Stimulated activated CD4-positive, alpha-beta T cell treated with anti-CD3 and anti-CD28 coated beads, Interleukin-2, amount 100 ng/mL, for 4 hours (primary cell): ENCODE measurements around the gene APBA2.
"Not testable (repeated sequence)": the region's sequence is repeated elsewhere in the genome, so short reads cannot be mapped to it uniquely, and the experiment has no call there.

Experiments used
- DNase-seq: peaks from one replicate; pipeline ENCODE4 v3.0.0-alpha.2; 2020; ENCODE audit warnings: low read depth

APBA2 gene

DNA sequence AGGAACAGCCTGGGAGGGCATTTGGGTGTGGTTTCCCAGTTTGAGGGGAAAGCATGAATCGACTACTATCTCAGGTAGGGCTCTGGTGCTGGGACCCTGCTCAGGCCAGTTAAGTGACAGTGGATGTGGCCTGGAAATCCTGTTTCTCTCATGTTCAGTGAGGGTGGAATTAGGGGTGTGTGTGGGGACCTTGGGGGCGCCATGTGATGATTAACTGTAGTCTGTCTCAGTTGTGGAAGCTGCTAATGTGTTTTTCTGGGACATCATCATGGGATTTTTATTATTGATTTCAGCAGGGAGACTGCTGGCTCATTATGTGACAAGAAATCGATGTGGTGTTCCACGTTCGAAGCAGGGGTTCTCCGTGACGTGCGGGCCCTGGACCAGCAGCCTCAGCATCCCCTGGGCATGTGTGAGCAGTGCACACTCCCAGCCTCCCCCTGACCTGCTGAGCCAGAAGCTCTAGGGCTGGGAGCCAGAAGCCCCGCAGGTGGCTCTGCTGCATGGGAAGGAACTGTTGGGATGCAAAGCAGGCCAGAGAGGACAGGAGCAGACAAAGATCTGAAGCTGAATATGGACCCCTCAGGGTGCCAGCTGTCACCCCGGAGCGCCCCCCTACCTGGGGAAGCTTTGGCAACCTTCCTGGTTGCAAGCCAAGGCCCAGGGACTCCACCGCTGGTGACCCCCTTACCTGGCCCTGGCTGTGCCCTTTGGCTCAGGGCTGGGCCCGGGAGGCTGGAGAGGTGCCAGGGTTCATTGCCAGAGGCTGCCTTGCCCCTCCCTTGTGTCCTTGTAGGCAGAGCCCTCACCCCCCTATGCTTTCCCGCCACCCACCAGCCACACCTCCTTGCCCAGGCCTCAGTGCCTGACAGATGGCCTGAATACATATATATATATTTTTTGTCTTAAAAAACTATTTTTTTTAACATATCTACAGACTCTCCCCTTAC, 149.8 kb downstream of the APBA2 start:
- DNase-seq: no peak

DNA sequence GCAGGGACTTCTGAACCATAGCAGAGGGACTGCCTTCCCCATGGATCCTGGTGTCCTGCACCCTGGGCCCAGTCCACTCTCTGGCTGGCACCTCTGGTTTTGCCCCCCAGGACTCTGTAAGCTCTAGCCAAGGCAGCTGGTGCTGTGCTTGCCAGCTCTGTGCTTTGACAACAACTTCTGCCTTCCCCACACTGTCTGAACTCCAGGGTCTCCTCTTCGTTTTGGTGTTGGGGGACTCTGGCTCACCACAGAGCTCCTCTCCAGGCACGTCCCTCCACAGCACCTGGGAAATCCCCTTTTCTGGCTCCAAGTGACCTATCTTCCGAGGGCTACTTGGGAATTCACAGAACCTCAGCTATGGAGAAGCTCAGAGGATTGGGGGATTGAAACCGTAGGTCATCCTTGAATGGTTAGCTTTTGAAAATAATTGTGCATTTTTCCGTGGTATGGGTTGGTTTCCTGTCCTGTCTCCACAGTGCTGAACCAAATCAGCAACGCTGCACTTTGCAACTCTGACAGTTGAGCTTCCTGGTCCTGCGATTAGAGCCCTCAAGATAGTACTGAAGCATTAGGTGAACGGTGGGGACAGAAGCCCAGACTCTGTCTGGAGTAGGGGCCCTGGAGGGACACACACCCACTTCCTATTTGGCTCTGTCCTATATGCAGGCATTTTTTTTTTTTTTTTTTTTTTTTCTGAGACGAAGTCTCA, 152.4 kb downstream of the APBA2 start:
- no peak for DNase-seq

DNA sequence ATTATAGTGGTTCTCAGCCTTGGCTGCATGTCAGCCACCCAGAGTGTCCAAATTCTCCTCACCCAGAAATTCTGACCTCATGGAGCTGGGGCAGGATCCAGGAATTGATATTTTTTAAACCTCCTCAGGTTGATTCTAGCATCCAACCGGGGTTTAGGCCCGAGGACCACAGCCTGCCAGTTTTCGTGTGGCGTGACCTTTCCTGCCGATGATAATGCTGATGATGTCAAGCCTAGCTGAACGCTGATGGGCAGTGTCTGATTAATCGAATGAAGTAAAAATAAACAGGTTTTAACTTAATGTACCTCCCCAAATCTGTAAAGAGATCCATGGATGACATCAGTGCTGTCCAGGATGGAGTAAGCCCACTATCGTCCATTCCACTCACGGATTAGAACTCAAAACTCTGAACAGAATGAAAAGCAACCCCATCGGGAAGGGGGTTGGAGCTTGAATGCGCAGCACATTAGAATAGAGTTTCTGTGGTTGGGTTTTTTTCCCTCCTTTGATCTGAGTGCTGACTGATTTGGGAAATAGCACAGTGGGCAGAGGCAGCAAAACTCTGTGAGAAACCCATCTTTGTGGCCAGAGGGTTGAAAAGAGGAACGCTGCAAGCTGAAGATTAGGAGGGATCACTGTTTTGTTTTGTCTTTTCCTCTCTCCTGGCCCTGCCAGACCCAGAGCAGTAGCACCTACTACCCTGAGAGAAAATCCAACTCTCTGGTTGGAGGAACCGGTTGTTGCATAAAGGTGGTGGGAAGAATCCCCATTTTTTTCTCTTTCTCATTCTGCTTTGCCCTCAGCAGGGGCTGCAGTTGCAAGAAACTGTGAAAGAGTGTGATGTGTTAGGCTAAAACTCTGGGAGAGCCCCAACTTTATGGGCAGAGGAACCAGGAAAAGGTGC, 153.9 kb downstream of the APBA2 start:
- DNase-seq: no peak

DNA sequence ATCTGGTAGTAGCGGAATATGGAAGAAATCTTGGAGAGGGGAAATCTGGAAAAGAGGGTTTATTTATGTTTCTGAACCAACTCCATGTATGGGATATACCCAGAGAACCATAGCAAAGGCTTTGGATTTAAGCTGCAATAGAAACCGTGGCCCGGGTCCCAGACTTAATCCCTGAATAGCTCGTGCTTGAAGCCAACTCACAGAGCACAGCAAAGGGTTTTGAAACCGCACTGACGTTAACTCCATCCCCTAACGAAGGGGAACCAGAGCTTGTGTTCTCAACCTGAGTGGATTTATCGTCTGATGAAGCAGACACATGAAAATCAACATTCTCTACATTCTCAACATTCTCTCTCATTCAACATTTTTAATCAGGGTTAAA, 154.6 kb downstream of the APBA2 start:
- DNase-seq: no peak

DNA sequence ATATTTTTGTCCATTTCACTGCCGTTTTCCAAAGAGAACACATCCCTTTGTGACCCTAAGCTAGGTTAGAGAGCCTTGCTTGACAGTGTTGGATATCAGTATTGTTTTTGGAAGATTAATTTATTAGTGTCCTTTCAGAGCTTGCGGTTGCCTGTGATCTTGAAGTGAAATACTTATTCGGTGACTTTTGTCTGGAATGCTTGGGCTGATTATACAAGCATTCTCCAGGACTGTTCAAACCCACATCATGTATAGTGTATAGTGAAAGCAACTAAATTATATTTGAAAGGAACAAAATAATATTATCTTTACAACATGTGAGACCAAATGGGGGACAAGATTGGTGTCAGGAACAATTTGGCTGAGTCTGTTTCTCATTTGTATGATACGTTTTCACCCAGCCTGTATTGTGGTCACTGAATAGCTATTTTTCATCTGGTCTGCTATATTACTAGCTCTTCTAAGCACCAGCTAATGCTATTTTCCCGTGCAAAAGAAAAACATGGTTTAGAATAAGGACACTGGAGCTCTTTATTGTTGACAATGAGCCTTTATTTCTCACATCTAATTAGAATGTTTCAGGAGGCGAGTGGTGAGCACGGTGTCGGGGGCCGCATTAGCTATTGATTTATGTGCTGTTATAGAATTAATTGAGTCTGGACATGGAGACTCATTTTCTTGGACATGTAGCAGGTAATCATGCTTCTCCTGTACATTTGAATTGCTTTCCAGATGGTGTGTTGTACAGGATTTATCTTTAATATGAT, 158.1 kb downstream of the APBA2 start:
- no peak for DNase-seq

DNA sequence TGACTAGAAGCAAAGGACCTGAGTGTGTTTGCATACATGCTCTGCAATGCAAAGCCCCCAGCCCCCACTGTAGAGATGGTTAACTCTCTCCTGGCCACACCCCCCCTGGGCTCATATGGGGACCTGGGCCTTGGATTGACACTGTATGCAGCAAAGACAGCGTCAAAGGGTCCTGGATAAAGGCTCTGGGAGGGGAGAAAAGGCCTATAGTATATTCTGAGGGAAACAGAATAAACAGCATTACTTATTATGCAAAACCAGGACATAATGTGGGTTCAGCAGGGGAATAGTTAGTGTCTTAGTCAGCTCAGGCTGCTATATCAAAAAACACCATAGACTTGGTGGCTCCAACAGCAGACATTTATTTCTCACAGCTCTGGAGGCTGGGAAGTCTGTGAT, 158.7 kb downstream of the APBA2 start:
- no peak for DNase-seq

DNA sequence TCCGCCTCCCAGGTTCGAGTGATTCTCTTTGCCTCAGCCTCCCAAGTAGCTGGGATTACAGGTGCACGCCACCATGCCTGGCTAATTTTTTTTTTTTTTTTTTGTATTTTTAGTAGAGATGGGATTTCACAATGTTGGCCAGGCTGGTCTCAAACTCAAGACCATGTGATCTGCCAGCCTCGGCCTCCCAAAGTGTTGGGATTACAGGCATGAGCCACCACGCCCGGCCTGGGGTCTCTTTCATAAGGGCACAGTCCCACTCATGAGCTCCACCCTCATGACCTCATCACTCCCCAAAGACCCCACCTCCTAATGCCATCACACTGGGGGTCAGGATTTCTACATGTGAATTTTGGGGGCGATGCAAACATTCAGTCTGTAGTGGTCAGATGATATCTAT, 159.4 kb downstream of the APBA2 start:
- not testable (repeated sequence) for DNase-seq

DNA sequence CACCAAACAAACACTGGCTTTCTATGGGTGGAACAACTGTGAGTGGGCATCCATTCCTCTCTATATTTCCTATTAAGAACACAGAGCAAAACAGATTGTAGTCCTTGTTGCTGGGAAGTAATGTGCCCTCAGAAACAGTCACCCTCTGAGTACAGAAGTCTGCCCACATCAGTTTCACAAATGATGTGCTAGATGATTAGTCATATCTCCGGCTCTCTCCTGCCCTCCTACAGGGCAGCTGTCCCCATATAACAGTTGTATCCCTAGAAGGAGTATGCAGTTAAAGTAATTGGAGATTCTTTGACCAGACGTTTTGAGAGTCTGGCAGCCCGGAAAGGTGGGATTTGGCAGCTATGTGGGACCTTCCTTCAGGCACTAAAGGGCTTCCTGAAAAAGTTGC, 159.9 kb downstream of the APBA2 start:
- DNase-seq: no peak

DNA sequence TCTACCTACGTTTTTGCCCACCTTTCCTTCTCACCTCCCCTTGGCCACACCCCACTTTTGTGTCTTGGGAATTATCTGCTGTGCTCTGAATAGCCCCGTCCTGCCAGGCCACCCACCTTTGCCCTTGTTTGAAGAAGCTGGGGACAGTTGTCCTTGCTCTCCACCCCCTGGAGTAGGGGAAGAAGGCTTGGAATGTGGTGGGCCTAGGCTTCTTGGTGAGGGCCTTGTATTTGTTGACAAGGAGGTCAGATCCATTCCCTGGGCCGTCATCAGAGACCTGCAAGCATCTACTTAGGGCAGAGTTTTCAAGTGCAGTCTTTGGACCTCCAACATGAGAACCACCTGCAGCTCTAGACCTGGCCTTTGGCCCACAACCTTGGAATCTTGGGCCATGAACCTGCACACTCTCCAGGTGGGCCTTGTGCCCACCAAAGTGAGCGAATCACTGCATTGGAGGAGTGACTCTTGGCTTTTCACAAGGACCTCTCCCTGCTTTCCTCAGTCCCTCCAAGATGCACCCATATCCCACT, 160.6 kb downstream of the APBA2 start:
- DNase-seq: no peak

DNA sequence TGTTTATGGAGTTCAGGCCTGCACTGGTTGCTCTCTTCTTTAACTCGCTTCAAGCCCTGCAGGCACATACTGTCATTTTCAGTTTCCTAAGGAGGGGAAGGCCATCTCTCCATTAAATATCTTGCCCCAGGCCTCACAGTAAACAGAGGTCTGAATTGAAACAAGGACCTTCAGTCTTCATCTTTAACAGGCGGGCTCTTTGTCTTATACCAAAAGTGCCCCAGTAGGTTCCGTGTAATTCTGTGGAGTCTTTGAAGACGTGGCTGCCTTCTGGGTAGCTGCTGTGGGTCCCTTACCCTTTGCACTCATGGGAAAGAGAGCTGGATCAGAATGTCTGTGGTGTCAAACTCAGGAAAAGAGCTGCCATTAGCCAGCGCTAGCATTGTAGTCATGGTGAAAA, 161.2 kb downstream of the APBA2 start:
- no peak for DNase-seq

DNA sequence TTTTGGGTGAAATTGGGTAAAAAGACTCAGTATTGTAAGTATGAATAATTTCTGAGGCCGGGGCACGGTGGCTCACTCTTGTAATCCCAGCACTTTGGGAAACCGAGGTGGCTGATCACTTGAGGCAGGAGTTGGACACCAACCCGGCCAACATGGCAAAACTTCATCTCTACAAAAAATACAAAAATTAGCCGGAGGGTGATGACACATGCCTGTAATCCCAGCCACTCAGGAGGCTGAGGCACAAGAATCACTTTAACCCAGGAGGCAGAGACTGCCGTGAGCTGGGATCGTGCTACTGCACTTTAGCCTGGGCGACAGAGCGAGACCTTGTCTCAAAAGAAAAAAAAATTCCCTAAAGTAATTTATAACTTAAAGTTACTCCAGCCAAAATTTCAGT, 162.2 kb downstream of the APBA2 start:
- DNase-seq: no peak

DNA sequence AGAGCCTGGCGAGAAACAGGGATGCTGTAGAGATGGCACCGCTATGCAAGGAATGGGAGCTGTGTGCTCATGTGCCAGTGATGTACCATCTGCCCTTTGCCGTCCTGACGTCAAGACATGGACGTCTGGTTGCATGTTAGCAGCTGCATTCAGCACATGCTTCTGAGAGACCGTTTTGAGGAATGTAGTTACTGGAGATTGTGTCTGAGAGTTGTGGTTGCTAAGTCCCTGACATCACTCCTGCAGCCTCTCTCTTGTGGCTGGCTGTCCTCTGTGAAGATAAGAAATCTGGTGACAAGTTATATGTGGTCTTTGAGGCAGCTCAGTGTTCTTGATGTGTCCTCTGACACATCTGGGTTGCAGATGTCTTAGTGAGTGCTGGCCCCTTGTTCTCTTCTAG, 165.1 kb downstream of the APBA2 start:
- DNase-seq: no peak

DNA sequence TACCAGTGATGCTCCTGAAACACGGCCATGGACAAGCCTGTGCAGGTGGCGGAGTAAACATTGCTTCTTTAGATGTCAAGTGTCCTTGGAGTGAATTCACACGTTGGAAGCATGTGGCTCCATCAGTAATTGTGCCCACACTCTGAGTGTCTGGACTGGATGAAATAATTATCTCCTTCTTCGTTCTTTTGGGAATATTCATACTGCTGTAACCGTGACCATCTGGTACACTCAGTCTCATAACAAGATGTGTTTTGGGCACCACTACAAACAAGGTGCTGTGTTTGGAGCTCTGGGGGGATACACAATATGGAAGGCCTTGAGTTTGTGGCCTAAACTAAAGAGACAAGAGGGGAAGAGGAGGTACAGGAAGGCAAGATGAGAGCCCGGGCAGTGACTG, 165.6 kb downstream of the APBA2 start:
- DNase-seq: no peak

DNA sequence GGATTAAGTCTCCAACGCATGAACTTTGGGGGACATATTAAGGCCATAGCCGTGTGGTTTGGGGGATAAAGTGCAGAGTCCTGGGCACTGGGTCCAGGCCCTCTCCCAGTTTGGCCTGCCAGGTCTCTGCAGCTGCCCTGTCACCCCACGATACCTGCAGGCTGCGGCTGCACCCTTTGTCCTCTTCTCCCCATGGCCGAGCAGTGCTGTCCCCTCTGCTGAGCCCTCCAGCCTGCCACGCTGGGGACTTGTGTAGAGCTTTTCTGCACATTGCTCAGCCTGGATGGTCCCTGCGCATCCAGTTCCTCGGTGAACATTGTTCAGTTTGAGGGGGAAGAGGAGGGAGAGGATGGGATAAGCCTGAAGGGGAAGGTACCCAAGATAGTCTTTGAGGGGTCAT, 167.2 kb downstream of the APBA2 start:
- DNase-seq: no peak

DNA sequence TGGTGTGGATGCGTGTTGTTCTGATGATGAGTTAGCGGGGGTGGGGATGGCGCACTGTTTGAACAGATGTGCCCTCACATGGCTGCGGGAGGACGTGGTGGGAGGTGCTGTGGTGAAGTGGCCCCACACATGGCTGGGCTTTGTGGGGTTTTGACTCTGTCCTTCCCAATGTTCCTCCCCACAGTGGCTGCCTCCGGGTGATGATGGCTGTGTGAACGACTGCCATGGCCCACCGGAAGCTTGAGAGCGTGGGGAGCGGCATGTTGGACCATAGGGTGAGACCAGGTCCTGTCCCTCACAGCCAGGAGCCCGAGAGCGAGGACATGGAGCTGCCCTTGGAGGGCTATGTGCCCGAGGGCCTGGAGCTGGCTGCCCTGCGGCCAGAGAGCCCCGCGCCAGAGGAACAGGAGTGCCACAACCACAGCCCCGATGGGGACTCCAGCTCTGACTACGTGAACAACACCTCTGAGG, 167.9 kb downstream of the APBA2 start:
- DNase-seq: no peak

DNA sequence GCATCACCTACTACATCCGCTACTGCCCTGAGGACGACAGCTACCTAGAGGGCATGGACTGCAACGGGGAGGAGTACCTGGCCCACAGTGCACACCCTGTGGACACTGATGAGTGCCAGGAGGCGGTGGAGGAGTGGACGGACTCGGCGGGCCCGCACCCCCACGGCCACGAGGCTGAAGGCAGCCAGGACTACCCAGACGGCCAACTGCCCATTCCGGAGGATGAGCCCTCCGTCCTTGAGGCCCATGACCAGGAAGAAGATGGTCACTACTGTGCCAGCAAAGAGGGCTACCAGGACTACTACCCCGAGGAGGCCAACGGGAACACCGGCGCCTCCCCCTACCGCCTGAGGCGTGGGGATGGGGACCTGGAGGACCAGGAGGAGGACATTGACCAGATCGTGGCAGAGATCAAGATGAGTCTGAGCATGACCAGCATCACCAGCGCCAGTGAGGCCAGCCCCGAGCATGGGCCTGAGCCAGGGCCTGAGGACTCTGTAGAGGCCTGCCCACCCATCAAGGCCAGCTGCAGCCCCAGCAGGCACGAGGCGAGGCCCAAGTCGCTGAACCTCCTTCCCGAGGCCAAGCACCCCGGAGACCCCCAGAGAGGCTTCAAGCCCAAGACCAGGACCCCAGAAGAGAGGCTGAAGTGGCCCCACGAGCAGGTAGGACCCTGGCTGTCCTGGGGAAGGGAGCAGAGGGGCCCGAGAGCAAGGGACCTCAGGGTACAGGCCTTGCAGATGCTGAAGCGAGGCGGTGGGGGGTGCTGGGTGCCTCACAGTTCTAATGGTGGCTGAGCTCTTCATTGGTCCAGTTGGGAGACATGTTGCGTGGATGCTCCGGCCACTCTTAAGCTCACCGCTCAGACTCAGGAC, 168.6 kb downstream of the APBA2 start:
- no peak for DNase-seq

DNA sequence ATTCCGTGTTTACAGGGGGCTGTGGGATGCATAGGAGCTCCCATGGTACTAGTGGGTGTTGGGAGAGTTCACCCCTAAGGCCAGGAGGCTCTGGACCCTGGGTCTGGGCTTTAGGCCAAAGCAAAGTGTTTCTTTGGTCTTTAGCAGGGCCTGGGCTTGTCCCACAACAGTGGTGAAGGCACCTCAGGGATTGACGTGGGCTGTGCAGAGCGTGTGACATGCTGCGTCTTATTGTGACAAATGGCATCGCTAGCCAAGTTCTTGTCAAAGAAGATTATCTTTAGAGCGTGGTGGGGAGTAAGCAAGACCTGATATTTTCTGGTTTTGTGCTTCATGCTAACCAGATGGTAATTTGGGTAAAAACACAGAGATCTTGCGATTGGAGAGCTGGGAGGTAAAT, 170.1 kb downstream of the APBA2 start:
- no peak for DNase-seq

DNA sequence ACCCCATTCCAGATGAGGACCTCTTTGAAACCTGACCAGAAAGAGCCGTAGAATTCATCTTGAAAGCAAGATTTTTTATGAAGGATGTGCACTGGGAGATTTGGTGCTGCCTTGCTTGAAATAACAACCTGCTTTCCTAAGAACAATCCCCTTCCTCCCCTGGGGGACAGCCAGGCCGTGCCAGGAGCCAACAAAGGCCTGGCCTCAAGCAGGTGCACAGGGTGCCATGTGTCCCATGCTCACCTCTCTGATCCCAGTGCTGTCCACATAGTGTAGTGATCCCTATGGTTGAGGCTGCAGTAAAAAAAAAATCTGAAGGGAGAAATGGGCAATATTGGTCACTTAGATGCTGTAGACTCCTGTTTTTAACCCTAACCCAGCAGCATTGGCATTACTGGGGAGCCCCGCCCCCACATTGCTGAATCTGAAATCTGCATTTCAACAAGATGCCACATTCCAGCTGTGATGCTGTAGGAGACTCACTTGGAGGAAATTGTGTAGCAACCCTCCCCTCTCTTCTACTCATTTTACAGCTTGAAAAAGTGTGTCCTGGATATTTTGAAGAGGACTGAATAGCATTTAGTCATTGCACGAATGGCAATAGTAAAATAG, 171.2 kb downstream of the APBA2 start:
- no peak for DNase-seq

DNA sequence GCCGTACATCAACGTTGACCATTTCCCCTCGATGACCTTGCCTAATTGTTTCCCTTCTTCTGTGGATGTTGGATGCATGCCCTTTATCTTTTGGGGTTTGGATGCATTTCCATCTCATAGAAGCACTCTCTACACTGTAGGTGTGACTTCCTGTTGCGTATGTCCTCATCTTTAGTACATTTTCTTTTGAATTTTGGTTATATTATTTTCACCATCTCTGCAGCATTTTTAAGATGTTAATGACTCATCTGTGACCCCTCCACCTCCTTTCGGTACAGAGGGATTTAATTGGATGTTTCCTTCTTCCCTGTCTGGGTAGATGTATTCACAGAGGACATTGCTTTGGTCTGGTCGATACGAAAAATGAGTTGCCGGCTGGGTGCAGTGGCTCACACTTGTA, 172.1 kb downstream of the APBA2 start:
- DNase-seq: no peak
